ENCODE results near the gene IL4I1.

DNA sequence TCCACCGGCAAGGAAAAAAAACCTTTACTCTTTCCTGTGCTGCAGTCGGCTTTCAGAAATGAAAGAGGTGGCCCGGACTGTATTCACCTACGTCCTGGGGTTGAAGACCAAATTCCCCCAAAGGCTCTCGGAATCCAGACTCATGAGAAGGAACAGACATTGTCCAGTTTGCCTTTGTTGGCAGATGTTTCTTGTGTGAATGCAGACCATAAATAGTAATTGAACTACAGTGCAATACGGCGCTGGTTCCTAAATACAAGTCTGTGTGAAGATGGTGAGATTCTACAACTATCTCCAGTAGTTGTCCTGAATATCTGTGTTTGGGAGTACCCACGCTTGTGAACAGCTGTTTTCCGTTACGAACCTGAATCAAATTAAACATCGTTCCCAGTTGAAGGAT lies 57.0 kb downstream of the IL4I1 start:
- no peak for TF ChIP-seq CTCF (IDR thresholded peaks at IDR 0.05)
- TF ChIP-seq POLR2A (IDR thresholded peaks at IDR 0.05; ENCODE audit: low read depth), result no peak
- TF ChIP-seq POLR2AphosphoS5 (IDR thresholded peaks at IDR 0.05), result no peak
- TF ChIP-seq EP300 (IDR thresholded peaks at IDR 0.05), result no peak

Data from esophagus muscularis mucosa (tissue), 4 donors.